Large intestine (tissue), 3 donors: ENCODE data around the gene PMPCA. TPM values are rescaled to one million over a fixed set of nuclear protein-coding genes. Genes with fewer than 3 reads are reported as not detected.

Source experiments
- DNase-seq, 2 donors: peaks; one replicate each; pipeline versions ENCODE4 v3.0.0 to v3.0.0-alpha.2; 2013
- H3K27ac ChIP-seq: one replicate; pipeline ENCODE4 v1.5.1; 2013; ENCODE audit warnings: low read length
- H3K27me3 ChIP-seq: 2 replicates; pipeline ENCODE4 v1.6.1; 2013; ENCODE audit warnings: low read length; ENCODE audit not compliant: control insufficient read depth, insufficient read depth
- H3K36me3 ChIP-seq: 2 replicates; pipeline ENCODE4 v1.6.1; 2013; ENCODE audit warnings: low read length; ENCODE audit not compliant: control insufficient read depth, insufficient read depth
- H3K4me1 ChIP-seq: one replicate; pipeline ENCODE4 v1.6.1; 2013; ENCODE audit warnings: low read length; ENCODE audit not compliant: control insufficient read depth, insufficient read depth
- H3K4me3 ChIP-seq: one replicate; pipeline ENCODE4 v1.5.1; 2013; ENCODE audit warnings: low read length
- H3K9me3 ChIP-seq: one replicate; pipeline ENCODE4 v1.6.1; 2013; ENCODE audit warnings: mild to moderate bottlenecking, low read depth, low read length, moderate library complexity; ENCODE audit not compliant: control insufficient read depth
- WGBS: methylation state at CpG from one replicate; pipeline ENCODE4 v1.1.5; 2013; ENCODE audit warnings: low lambda C conversion rate; ENCODE audit not compliant: insufficient coverage; 5-methylcytosine and 5-hydroxymethylcytosine counted together
- polyA plus RNA-seq: library from polyadenylated mRNA; unstranded; fragments of 120-200 nt; gene quantifications from one replicate; pipeline ENCODE4 v1.2.1, GENCODE V29; 2013

PMPCA gene
- polyA plus RNA-seq, 1 donor = 64.7 TPM

- no peak overlapping the region for H3K4me3 ChIP-seq
- peaks cover 62% of the 10 kb centered on the region for H3K36me3 ChIP-seq
- H3K27ac ChIP-seq = no peak overlapping the region
- no peaks in the 10 kb centered on the region for H3K9me3 ChIP-seq
- 89% methylated on average over 1 of the region's 12 CpGs for WGBS
- H3K27me3 ChIP-seq = no peaks in the 10 kb centered on the region
- DNase-seq = no peak
- no peaks in the 10 kb centered on the region for H3K4me1 ChIP-seq
Observed at GRCh38 chr9:136426787-136427186, 16.3 kb downstream of the PMPCA start.

- H3K27ac ChIP-seq = no peak overlapping the region
- no peaks in the 10 kb centered on the region for H3K4me1 ChIP-seq
- no peaks in the 10 kb centered on the region for H3K27me3 ChIP-seq
- no peaks in the 10 kb centered on the region for H3K9me3 ChIP-seq
- H3K36me3 ChIP-seq = peaks cover 56% of the 10 kb centered on the region
- no peak overlapping the region for H3K4me3 ChIP-seq
- no peak for DNase-seq
- WGBS = no CpG with 5 or more reads among the region's 21 CpGs
Observed at GRCh38 chr9:136429075-136429628, 18.7 kb downstream of the PMPCA start.

GRCh38 chr9:136429683-136430491, 19.4 kb downstream of the PMPCA start:
- H3K27me3 ChIP-seq = no peaks in the 10 kb centered on the region
- no peak for DNase-seq
- no peaks in the 10 kb centered on the region for H3K9me3 ChIP-seq
- H3K4me3 ChIP-seq = no peak overlapping the region
- WGBS = no CpG with 5 or more reads among the region's 32 CpGs
- no peaks in the 10 kb centered on the region for H3K4me1 ChIP-seq
- H3K36me3 ChIP-seq = peaks cover 52% of the 10 kb centered on the region
- no peak overlapping the region for H3K27ac ChIP-seq

- H3K9me3 ChIP-seq = no peaks in the 10 kb centered on the region
- no peaks in the 10 kb centered on the region for H3K27me3 ChIP-seq
- no peak overlapping the region for H3K27ac ChIP-seq
- H3K4me1 ChIP-seq = no peaks in the 10 kb centered on the region
- DNase-seq = no peak
- peaks cover 56% of the 10 kb centered on the region for H3K36me3 ChIP-seq
- no CpG with 5 or more reads among the region's 29 CpGs for WGBS
- H3K4me3 ChIP-seq = no peak overlapping the region
Observed at GRCh38 chr9:136430588-136431234, 20.3 kb downstream of the PMPCA start.

- H3K4me1 ChIP-seq = no peaks in the 10 kb centered on the region
- H3K9me3 ChIP-seq = peaks cover 2% of the 10 kb centered on the region
- H3K36me3 ChIP-seq = peaks cover 54% of the 10 kb centered on the region
- no peaks in the 10 kb centered on the region for H3K27me3 ChIP-seq
- no CpG with 5 or more reads among the region's 36 CpGs for WGBS
- DNase-seq = no peak
- no peak overlapping the region for H3K27ac ChIP-seq
- no peak overlapping the region for H3K4me3 ChIP-seq
Observed at GRCh38 chr9:136431782-136432350, 21.4 kb downstream of the PMPCA start.

GRCh38 chr9:136432591-136432990, 22.1 kb downstream of the PMPCA start:
- H3K9me3 ChIP-seq = peaks cover 2% of the 10 kb centered on the region
- no CpG with 5 or more reads among the region's 26 CpGs for WGBS
- peaks cover 50% of the 10 kb centered on the region for H3K36me3 ChIP-seq

GRCh38 chr9:136433043-136433715, 22.7 kb downstream of the PMPCA start:
- peaks cover 2% of the 10 kb centered on the region for H3K9me3 ChIP-seq
- no peak overlapping the region for H3K27ac ChIP-seq
- no peak overlapping the region for H3K4me3 ChIP-seq
- H3K36me3 ChIP-seq = peaks cover 51% of the 10 kb centered on the region
- H3K4me1 ChIP-seq = peaks cover 9% of the 10 kb centered on the region
- DNase-seq = no peak
- no peaks in the 10 kb centered on the region for H3K27me3 ChIP-seq
- WGBS = no CpG with 5 or more reads among the region's 36 CpGs

More at GRCh38 chr9:136432591-136432990, 22.1 kb downstream of the PMPCA start:
- DNase-seq = no peak
- H3K27ac ChIP-seq = no peak overlapping the region
- no peaks in the 10 kb centered on the region for H3K27me3 ChIP-seq
- H3K4me1 ChIP-seq = peaks cover 5% of the 10 kb centered on the region
- H3K4me3 ChIP-seq = no peak overlapping the region

- no peak overlapping the region for H3K4me3 ChIP-seq
- H3K4me1 ChIP-seq = peaks cover 9% of the 10 kb centered on the region
- no CpG with 5 or more reads among the region's 37 CpGs for WGBS
- H3K27ac ChIP-seq = no peak overlapping the region
- no peak for DNase-seq
- peaks cover 2% of the 10 kb centered on the region for H3K9me3 ChIP-seq
- H3K36me3 ChIP-seq = peaks cover 46% of the 10 kb centered on the region
- no peaks in the 10 kb centered on the region for H3K27me3 ChIP-seq
Observed at GRCh38 chr9:136433849-136434579, 23.6 kb downstream of the PMPCA start.

GRCh38 chr9:136434580-136435169, 24.2 kb downstream of the PMPCA start:
- DNase-seq = no peak
- H3K27ac ChIP-seq = no peak overlapping the region
- peaks cover 40% of the 10 kb centered on the region for H3K36me3 ChIP-seq
- H3K27me3 ChIP-seq = no peaks in the 10 kb centered on the region
- WGBS = no CpG with 5 or more reads among the region's 17 CpGs
- H3K9me3 ChIP-seq = peaks cover 2% of the 10 kb centered on the region
- no peak overlapping the region for H3K4me3 ChIP-seq
- peaks cover 9% of the 10 kb centered on the region for H3K4me1 ChIP-seq
